Glomerular visceral epithelial cell (primary cell): ENCODE data around the gene SPEF1.
A peak's percentile ranks its signal among the peaks of the same experiment; 100 is the strongest.
"Not testable (repeated sequence)": the region's sequence is repeated elsewhere in the genome, so short reads cannot be mapped to it uniquely, and the experiment has no call there.

ENCODE experiments used
- DNase-seq: peaks from one replicate; pipeline ENCODE4 v3.0.0-alpha.2; 2016; ENCODE audit errors: extremely low spot score

The SPEF1 gene

DNA sequence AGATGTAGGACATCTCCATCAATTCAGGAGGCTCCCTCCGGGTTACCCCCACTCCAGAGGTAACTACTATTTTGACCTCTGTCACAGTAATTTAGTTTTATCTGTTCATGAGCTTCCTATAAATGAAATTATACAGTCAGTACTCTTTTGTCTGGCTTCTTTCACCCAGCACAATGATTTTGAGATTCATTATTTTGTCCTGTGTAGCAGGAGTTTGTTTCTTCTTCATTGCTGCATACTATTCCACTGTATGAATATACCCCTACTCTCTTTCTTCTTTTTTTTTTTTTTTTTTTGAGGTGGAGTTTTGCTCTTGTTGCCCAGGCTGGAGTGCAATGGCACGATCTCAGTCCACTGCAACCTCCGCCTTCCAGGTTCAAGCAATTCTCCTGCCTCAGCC, 27.3 kb upstream of the SPEF1 start:
- no peak for DNase-seq

DNA sequence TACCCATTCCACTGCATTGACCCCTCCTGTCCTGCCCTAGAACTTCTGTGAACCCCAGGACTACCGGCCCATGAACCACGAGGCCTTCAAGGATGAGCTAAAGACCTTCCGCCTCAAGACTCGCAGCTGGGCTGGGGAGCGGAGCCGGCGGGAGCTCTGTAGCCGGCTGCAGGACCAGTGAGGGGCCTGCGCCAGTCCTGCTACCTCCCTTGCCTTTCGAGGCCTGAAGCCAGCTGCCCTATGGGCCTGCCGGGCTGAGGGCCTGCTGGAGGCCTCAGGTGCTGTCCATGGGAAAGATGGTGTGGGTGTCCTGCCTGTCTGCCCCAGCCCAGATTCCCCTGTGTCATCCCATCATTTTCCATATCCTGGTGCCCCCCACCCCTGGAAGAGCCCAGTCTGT, 23.5 kb upstream of the SPEF1 start:
- no peak for DNase-seq

DNA sequence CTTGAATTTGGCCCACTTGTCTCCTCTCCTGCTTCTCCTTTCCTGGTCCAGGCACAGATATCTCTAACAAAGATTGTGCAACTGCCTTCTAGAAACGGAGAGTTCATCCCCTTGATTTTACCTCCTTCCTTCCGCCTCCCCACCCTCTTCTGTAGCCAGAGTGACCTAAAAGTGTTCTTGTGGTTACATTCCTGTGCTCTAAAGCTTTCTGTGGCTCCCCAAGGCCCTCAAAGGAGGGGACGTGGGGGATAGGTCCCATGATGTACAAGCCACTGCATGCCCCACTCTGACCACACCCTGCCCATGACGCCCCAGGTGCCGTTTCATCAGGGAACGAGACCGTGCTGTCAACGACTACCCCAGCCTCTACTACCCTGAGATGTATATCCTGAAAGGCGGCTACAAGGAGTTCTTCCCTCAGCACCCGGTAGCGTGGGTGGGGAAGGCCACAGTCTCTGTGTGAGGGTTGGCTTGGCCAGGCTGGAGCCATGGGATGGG, 23.1 kb upstream of the SPEF1 start:
- no peak for DNase-seq

DNA sequence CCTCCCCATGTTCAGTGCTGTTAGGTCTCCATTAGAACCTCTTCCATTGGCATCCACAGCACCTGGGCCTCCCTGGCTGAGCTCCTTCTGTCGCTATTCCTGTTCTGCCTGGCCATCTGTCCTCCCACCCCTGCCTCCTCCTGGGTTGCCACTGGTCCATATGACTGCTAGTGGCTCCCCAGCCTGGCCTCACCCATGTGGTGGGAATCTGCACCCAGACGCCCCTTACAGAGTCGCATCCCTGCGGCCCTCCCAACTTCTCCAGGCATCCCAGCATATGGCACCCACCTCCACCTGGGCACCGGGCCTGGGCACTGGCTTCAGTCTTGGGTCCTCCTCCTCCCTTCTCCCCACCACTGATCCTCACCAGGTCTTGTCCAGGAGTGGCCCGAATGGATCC, 22.6 kb upstream of the SPEF1 start:
- no peak for DNase-seq

DNA sequence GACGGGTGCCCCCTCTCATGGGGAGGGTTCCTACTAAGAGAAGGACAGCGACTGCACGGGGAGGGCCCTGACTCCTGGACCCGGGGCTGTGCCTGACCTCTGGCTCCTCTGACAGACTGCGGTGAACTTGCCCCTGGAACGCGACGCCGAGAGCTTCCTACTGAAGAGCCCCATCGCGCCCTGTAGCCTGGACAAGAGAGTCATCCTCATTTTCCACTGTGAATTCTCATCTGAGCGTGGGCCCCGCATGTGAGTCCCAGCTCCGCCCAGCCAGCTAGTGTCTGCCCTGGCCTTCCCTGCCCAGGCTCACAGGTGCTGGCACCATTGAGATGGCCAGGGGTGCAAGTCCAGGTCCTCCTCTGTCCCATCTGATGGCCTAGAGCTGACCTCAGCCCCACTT, 22.0 kb upstream of the SPEF1 start:
- DNase-seq = no peak

DNA sequence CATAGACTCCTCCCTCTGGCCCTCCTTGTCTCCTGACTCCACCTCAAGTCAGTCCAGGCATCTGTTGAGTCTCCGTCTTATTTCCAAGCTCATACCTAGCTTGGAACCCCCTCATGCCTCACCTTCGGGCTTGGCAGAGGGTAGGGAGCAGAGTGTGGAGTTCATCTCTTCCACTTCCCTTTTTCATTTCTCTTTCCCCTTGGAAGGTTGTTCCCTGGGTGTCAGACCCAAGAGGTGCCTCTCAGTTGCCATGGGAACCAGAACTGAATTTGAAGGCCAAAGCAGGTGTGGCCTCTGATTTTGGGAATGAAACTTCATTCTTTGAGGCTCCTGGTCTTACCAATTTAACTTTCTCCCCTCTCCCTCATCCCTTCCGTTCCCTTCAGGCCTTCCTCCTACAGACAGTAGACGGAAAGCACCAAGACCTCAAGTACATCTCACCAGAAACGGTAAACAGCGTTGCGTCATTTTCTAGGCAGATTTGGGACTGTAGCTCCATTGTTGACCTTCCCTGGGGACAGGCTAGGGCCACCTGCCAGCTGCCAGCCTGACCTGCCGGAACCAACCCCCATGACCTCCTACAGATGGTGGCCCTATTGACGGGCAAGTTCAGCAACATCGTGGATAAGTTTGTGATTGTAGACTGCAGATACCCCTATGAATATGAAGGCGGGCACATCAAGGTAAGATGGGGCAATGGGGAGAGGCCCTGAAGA, 21.4 kb upstream of the SPEF1 start:
- DNase-seq = no peak

DNA sequence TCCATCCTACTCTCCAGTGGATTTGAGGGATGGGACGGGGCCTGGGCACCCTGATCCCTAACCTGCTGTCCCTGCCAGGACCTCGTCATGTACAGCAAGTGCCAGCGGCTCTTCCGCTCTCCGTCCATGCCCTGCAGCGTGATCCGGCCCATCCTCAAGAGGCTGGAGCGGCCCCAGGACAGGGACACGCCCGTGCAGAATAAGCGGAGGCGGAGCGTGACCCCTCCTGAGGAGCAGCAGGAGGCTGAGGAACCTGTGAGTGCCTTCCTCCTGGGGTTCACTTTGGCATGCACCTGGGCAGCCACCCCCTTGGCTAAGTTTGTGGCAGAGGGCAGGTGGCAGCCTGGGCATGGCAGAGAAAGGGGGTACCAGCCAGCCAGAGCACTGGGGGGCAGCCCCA, 20.6 kb upstream of the SPEF1 start:
- DNase-seq = no peak

DNA sequence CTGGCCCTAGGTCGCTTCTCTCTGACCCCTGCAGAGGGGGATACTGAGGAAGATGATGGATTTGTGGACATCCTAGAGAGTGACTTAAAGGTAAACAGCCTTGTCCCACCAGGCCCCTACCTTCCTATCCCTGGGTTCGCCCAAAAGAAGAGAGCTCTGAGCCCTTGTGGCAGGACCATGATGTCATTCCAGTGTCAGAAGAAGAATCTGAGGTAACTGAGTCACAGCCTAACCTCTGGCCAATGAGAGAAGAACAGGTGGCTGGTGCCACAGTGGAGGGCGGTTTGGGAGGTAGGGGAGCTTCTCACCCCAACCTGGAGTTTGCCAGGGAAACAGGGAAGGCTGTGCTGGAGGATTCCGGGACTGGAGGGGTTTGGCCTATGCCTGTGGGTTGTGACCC, 20.1 kb upstream of the SPEF1 start:
- no peak for DNase-seq

DNA sequence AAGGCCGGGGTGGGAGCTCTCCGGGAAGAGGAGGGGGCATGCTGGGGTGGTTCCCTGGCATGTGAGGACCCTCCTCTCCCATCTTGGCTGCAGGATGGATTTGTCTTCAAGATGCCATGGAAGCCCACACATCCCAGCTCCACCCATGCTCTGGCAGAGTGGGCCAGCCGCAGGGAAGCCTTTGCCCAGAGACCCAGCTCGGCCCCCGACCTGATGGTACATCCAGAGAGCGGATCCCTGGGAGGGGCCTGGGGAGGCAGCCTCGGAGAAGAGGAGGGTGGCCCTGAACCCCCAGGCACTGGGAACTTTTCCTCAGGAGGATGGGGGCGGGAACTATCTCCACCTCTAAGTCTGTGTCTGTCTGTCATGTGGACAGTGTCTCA, 19.6 kb upstream of the SPEF1 start:
- DNase-seq = no peak

DNA sequence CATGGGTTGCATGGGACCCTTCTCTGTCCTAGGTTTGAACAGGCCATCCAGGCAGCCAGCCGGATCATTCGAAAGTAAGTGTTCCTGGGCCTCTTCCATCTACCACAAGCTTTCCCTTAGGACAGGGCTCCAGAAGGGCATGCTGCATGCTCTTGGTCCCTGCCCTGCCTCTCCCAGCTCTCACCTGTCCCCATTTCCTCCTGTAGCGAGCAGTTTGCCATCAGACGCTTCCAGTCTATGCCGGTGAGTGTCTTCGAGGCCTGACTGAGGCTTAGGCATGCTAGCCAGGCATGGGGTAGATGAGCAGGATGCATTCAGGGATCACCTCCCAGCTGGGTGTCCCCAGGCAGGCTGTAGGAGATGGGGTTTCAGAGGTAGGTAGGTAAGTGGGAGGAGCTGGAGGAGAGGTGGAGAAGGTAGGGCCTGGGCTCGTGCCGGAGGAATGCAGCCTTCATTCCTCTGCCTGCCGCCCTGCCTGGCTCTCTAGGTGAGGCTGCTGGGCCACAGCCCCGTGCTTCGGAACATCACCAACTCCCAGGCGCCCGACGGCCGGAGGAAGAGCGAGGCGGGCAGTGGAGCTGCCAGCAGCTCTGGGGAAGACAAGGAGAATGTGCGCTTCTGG, 19.1 kb upstream of the SPEF1 start:
- DNase-seq = no peak

DNA sequence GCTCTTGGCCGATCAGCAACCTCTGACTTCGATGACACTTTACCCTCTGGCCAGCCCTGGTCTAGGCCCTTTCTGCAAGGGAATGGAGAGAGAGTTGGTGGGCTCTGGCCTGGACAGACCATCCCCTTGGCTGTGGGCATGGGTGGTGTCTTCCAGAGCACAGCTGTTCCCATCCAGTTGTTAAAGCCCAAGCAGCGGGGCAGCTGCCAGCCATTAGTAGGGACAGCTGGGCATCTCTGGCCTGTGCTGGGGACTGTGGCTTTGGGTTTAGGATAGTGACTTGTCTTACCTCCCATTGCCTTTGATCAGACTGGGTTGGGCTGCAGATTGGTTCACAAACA, 17.6 kb upstream of the SPEF1 start:
- no peak for DNase-seq

DNA sequence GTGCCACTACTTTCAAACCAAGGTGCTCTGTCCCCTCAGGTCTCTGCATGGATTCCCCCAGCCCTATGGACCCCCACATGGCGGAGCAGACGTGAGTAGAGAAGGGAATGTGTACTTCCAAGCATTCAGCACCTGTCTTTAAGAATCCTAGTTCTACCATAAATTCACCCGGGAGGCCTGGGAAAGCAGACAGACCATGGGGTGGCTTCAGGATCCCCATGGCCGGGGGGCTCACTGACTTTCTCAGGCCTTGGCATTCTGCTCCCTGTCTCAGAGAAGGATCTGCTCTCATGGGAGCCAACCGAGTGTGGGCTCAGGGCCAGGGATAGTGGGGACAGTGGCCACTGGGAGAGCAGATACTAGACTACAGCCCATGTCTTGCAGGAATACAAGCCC, 17.1 kb upstream of the SPEF1 start:
- no peak for DNase-seq

DNA sequence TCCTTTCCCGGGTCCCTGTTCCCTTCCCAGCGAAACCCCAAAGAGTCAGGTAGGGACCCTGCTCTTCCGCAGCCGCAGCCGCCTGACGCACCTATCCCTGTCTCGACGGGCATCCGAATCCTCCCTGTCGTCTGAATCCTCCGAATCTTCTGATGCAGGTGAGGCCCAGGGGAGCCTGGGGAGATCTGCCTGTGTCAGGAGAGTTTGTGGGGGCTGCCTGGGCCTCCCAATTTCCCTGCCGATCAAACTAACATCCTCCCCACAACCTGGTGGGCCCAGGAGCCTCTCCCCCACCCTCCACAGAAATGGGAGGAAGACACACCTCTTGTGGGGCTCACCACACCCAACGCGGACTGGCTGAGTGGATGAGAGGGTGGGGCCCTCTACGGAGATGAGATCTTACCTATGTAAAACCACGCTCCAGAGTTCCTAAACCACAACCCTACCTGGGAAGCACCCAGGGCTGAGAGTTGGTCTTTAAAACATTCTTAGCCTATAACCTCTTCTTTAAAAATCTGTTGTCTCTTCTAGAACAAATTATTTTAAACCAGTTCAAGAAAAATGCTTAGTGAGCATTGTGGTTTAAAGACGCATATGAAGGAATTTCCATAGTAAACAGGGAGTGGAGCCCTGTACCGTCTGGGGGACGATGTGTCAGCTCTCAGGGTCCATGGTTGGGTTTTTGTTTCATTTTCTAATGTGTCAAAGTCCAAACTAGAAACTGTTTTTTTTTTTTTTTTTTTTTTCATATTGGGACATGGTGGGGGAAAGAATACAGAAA, 16.5 kb upstream of the SPEF1 start:
- no peak for DNase-seq

DNA sequence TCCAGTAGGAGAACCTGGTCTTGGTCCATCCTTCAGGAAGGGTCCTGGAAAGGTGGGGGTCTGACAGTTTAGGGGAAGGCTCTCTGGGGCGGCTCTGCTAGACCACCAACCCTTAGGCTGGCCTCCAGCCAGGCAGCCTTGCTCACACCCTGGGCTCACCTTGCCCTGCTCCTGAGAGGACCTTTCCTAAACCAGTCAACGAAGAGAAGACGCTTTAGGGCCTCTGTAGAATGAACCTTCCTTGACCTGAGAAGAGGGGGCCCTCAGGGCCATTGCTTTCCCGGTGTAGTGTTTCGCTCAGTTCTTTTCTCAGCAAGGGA, 15.9 kb upstream of the SPEF1 start:
- no peak for DNase-seq

DNA sequence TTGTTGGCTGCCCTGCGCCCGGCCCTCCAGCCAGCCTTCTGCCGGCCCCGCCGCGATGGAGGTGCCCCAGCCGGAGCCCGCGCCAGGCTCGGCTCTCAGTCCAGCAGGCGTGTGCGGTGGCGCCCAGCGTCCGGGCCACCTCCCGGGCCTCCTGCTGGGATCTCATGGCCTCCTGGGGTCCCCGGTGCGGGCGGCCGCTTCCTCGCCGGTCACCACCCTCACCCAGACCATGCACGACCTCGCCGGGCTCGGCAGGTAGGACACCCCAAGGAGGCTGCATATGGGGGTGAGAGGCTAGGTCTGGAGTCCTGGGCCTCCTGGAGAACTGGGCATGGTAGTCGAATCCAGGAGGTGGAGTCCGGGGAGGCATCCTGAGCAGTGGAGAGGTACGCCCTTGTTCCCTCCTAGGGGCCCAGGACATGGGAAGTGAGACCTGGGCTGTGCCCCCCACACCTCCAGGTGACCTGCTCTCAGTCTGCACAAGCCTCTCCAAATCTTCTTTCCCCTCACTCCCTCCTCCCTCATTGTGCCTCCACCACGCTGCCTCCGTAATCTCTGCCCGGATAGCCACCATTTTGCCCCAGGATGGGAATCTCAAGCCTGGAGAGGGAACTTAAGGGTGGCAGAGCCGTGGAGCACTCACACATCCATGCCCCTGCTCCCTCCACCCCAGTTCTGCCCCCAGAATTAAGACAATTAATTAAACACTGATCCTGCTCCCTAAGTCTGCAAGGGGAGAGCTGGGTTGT, 15.4 kb upstream of the SPEF1 start:
- no peak for DNase-seq

DNA sequence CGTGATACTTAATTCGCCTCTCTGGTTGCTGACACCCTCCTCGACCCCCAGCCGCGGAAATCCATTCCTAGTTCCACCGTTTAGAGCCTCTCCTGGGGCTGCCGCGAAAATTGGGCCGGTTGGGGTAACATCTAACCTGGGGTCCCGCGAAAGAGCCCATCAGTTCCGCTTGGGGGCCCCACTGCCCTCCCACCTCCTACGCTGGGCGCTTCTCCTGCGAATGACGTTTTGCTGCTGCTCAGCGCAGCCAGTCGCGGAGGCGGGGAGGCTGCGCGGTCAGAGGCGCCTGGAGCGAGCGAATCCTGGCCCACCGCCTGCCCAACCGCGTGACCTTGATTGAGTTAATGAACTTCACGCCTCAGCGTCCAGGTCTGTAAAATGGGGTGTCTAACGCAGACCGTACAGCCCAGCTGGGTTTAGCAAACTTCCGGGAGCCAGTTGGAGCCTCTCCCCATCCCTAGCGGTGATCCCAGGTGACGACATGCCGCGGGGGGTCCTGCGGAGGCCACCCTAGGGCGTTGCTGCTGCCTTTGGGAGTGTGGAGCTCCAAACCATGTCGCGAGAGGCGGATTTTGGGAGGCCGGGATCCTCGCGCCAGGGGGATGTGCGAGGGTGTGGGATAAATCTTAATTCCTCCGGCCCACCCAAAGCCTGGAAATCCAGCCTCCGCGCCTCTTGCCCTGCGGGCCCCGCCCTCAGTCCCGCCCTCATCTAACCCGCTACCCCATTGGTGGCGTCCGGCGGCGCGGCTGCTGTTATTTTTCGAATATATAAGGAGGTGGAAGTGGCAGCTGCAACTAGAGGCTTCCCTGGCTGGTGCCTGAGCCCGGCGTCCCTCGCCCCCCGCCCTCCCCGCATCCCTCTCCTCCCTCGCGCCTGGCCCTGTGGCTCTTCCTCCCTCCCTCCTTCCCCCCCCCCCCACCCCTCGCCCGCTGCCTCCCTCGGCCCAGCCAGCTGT, 14.5 kb upstream of the SPEF1 start, which contains the start of gene CDC25B:
Gene CDC25B (plus strand): TSS at position 800 of the 958 bp plus-strand sequence. CDS start 222 bp downstream, outside the sequence.
- DNase-seq = peak; percentile 96

DNA sequence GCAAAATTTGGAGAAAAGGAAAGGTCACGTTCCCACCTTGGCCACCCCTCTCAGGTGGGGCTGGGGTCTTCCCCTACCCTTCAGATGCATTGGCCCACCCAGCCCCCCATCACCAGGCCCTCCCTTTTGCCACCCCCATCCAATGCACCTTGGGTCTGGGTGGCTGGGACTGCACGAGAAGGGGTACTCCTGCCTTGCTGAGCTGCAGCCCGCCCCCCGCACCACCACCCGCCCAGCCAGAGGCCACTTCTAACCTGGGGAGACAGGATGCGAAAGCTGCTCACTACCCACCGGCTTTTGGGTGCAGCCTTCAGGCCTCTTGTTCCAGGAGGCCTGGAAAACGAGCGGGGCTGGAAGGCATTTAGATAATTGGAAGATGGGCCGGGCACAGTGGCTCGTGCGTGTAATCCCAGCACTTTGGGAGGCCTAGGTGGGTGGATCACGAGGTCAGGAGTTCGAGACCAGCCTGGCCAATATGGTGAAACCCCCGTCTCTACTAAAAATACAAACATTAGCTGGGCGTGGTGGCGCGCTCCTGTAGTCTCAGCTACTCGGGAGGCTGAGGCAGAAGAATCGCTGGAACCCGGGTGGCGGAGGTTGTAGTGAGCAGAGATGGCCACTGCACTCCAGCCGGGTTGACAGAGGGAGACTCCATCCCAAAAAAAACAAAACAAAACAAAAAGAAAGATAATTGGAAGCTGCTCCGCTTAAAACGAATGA, 13.6 kb upstream of the SPEF1 start:
- no peak for DNase-seq

DNA sequence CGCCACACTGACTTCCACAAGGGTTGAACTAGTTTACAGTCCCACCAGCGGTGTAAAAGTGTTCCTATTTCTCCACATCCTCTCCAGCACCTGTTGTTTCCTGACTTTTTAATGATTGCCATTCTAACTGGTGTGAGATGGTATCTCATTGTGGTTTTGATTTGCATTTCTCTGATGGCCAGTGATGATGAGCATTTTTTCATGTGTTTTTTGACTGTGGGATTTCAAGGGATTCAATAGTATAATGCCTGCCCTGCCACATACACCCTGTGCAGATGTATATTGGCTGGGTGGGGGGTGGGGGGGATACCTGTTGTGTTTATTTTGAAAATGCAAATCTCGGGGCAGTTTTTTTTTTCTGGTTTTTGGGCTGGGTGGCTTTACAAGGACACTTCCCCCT, 12.9 kb upstream of the SPEF1 start:
- not testable (repeated sequence) for DNase-seq

DNA sequence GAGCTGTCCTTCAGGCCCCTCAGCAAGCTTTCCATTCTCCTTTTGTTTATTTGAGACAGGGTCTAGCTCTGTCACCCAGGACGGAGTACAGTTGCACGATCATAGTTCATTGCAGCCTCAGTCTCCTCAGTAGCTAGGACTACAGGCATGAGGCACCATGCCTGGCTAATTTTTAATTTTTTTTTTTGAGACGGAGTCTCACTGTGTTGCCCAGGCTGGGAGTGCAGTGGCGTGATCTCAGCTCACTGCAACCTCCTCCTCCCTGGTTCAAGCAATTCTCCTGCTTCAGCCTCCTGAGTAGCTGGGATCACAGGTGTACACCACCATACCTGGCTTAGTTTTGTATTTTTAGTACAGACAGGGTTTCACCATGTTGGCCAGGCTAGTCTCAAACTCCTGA, 8.0 kb upstream of the SPEF1 start:
- DNase-seq = not testable (repeated sequence)

DNA sequence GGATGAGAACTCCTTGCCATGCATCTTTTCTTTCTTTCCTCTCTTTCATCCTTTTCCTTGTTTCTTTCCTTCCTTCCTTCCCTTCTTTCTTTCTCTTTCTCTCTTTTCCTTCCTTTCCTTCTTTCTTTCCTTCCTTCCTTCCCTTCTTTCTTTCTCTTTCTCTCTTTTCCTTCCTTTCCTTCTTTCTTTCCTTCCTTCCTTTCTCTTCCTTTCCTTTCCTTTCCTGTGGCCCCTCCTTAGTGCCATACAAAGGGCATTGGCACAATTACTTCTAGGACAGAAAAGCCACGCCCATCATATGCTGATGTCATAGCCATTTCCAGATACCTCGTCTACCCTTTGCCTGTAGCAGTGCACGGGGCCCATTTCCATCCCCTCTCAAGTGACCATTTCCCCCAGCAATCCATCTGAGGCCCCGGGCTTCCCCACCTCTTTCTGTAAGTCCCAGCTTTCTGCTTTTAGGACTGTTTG, 7.5 kb upstream of the SPEF1 start:
- DNase-seq = no peak
